GM19240 (cell line): ENCODE data around the gene MED15.

Source experiments
- DNase-seq: peaks from one replicate; pipeline ENCODE4 v3.0.0; 2011; ENCODE audit warnings: low spot score; ENCODE audit not compliant: insufficient read length

MED15 gene

GRCh38 chr22:20621162-20621561, 113.8 kb downstream of the MED15 start:
- no peak for DNase-seq

DNA sequence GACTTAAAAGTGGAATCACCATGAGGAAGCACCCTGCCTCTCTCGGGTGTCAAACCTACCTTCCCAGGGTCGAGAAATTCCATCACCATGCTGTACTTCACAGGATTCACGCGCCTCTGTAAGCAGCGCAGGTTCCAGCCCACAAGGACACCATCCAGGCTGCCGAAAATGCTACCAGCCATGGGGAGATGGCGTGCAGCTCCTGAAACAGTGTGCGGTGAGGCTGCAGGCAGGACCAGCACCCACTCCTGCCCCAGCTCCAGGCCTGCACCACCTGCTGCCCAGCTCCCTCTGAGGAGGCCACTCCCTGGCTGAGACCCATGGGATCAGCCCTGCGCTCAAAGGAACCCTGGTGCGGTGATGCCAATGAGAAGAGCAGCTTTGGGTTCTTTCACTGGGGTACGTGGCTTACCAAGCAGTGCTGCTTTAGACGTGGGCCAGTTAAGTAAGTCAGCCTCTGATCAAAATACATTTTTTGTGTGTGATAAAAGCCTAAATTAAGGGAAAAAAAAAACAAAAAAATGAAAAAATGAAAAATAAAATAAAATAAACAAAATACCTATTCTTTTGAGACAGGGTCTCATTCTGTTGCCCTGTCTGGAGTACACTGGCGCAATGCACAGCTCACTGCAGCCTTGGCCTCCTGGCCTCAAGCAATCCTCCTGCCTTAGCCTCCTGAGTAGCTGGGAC, 115.4 kb downstream of the MED15 start:
- no peak for DNase-seq

GRCh38 chr22:20624161-20624616, 116.8 kb downstream of the MED15 start:
- no peak for DNase-seq

GRCh38 chr22:20625270-20625669, 117.9 kb downstream of the MED15 start:
- no peak for DNase-seq

DNA sequence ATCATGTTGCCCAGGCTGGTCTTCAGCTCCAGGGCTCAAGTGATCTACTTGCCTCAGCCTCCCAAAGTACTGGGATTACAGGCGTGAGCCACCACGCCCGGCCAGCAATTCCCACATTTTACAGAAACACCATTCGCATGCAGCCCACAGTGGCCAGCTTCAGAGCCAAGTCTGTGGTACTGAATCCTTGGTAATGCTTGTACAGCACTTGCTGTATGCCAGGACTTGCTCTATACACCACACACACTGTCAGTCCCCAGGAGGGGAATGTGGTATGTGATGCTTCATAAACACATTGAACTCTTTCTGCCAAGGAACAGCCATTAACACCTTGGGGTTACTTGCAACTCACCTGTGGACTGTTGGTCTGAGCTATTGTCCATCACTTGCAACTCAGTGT, 119.4 kb downstream of the MED15 start:
- no peak for DNase-seq

- DNase-seq = no peak
These were observed 120.0 kb downstream of the MED15 start for GRCh38 chr22:20627432-20627831.

GRCh38 chr22:20628081-20628939, 120.9 kb downstream of the MED15 start:
- no peak for DNase-seq

DNA sequence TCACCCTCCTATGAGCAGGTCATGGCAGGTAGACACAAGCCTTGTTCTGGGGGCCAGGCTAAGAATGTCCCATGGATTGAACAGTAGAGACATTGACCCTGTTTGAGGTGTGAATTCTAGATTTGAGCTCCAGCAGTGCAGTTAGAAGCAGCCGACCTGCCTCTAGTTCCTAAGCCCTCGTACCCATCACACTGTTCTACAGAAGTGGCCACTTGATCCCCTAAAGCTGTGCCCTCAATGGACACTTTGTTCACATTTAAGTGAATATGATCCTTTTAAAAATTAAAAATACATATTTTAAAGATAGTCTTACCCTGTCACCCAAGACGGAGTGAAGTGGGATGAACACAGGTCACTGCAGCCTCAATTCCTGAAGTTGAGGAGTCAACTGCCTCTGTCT, 122.0 kb downstream of the MED15 start:
- DNase-seq = no peak

DNA sequence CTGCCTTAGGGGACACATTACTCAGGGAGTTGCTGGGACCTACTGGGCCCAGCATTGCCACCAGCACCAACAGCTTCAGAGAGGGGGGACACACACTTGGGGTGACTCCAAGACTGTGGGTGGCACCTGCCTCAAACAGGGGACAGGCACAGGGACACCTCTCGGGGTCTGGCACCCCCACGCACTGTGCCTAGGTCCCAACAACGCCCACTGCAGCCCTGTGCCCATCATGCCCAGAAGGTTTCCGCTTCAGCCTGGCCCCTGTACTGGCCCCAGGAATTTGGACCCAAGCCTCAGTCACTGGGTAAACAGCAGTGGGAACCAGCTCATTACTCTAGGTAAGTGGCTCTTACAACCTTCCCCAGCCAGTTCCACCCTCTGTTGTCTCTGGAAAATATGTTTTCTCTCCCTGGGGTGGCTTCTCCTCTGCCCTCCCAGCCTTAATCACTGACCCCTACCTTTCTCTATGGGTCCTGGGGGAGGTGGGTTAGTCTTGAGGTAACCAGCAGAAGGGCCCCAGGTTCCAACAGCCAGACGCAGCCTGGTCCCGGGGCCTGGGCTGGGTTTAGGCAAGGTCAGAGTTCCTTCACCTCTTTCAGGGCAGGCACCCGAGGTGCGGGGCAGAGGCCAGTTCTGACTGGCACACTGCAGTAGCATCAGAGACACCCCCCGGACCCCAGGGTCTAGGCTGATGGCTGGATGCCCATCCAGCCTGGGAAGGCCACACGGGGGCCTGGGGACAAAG, 123.6 kb downstream of the MED15 start:
- no peak for DNase-seq

DNA sequence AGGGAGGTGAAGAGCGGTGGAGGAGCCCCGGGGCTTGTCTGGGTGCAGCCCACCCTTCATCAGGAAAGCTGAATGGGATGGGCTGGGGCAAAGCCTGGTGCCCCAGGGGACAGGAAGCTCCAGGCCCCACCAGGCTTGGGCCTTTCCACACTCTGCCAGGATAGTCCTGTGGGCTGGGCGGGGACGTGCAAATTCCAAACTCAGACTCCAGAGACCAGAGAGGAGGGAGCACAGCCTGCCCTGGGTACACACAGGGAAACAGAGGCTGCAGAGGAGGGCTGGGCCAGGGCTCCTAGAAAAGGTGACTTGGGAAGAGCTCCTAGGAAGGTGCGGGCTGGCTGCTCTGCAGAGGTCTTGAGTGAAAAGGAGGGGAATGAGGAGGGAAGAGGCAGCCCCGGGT, 124.7 kb downstream of the MED15 start:
- DNase-seq = no peak

DNA sequence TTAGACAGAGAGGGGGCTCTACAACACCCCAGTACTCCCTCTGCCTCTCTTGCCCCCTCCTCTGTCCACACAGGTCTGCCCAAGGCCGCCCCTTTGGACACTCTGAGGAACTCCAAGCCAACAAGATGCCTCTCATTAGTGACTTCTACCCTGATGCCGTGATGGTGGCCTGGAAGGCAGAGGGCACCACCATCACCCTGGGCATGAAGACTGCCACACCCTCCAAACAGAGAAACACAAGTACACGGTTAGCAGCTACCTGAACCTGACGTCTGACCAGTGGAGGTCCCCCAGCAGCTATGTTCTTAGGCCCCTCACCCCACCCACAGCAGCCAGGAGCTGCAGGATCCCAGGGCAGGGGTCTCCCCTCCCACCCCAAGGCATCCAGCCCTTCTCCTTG, 125.1 kb downstream of the MED15 start:
- DNase-seq = no peak

DNA sequence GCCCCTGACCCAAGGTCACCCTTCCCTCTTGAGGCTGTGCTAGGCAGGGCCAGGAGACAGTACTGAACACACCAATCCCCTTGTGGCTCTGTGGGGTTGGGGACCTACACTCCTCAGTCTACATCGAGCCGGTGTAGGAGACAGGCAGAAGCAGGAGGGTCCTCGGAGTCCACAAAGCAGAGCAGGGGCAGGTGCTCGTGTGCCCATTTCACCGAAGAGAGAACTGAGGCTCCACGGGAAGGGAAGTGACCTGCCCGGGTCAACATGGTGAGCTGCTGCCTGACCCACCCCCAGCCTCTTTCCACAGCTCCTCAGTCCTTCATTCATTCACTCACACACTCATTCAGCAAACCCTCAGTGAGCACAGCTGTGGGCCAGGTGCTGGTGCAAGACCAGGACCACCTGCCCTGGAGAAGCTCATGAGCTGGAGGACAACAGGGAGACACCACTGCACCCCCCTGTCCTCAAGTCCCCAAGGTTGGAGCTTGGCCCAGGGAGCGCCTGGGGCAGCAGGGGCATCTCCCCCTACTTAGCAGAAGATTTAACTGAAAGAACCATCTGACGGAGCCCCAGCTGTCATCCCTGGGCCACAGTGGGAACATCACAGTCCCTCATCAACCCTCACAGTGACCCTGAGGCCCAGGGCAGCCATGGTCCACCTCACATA, 127.3 kb downstream of the MED15 start:
- no peak for DNase-seq

GRCh38 chr22:20635227-20635591, 127.8 kb downstream of the MED15 start:
- no peak for DNase-seq

GRCh38 chr22:20636075-20636812, 128.8 kb downstream of the MED15 start:
- no peak for DNase-seq

DNA sequence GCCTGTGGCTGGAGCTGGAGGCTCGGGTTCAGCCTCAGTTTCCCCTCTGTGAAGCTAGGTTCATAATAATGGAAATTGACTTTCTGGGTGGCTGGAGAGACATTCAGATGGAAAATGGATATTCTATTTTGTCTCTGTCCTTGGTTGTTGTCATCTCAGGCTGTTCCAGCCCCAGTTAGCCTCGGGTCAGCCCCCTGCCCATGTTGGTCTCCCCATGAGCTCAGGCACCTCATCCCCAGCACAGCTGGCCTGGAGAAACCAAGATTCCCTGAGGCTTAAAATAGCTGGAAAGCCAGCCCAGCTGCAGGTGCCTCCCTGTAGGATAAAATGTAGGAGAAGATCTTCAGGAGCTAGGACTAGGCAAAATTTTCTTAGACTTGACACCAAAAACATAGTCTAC, 129.5 kb downstream of the MED15 start:
- no peak for DNase-seq
